Measurements from ENCODE around the gene CPT1C.

DNA sequence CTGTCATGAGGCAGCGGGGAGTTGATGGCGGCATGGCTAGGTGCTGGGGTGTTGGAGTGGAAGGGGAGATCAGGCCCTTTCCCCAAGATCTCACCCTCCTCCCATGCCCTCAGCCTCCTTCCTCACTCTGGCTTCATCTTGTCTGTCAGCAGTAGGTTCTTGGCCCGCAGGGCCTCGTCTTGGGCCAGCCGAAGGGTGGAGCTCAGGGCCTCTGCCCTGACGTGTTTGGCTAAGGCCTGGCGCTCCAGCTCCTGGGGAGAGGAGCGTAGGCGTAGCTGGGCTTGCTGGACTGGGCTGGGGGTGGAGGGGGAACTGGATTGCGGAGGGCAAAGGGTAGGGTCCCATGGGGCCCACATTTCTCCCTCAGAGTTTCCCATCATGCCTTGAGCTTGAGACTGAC lies 49.0 kb downstream of the CPT1C start:
- no peak for TF ChIP-seq POLR2A (IDR thresholded peaks at IDR 0.05; ENCODE audit: low read length)
- no peak for TF ChIP-seq GATA1 (IDR thresholded peaks at IDR 0.05; ENCODE audit: low read depth, low read length)

Measured in erythroblast (primary cell).